ENCODE results near the gene DMRTC1.
"Not testable (repeated sequence)": the region's sequence is repeated elsewhere in the genome, so short reads cannot be mapped to it uniquely, and the experiment has no call there.

DMRTC1 gene, protein sequence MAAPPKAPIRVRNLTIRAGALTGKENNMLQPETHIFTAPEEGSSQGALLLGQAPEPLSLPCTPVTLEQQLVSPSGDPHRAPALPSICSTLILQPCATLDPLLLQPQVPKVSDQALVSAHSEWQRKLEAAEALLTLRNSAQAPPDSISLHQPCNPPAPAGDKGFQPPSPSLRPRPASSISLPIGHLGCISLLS

DNA sequence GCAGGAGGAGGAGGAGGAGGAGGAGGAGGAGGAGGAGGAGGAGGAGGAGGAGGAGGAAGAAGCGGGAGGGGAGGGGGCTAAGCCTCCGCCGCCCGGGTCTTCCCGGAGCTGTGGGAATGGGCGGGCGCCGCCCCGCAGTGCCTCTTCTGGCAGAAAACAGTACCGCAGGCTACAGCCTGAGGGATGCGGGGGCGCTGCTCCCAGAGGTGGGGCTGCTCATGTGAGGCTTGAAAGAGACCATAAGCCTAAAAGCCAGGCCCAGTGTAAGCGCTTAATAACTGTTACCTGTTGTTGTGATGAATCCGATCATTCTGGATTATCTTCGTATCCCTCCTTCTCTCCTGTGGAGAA, at the start of gene DMRTC1:
Gene DMRTC1 (minus strand): TSS at position 19 of the 351 bp plus-strand sequence. CDS start 68,143 bp downstream, outside the sequence.
- DNase-seq = not testable (repeated sequence)

- DNase-seq = not testable (repeated sequence)
Measured at GRCh38 chrX:72980894-72981469, 37.3 kb upstream of the DMRTC1 start.

GRCh38 chrX:72974885-72975284, 31.2 kb upstream of the DMRTC1 start:
- not testable (repeated sequence) for DNase-seq

DNA sequence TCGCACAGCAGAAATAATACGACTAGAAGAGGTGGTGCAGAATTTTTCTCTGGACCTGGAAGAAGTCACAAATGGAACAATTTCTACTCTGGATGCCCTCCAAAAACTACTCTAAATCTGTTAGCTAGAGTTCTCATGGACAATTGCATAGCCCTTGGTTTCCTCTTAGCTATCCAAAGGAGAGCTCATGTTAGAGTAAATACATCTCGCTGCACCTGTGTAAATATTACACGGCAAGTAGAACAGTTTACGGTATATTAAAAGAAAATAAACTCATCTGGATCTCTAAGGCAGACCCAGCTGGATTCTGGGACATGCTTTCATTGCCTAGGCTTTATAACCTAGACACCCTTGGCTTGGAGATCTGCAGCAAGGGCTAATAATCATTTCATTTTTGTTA, 28.2 kb upstream of the DMRTC1 start:
- not testable (repeated sequence) for DNase-seq

DNA sequence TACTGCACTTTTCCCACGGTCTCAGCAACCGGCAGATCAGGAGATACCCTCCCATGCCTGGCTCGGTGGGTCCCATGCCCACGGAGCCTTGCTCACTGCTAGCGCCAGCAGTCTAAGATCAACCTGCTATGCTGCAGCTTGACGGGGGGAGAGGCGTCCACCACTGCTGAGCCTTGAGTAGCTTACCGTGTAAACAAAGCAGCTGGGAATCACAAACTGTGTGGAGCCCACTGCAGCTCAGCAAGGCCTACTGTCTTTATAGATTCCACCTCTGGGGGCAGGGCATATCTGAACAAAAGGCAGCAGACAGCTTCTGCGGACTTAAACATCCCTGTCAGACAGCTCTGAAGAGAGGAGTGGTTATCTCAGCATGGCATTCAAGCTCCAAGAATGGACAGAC, 16.3 kb upstream of the DMRTC1 start:
- DNase-seq = not testable (repeated sequence)

GRCh38 chrX:72943035-72943818, 410 bp downstream of the DMRTC1 start:
- DNase-seq = not testable (repeated sequence)

GRCh38 chrX:72942272-72942671, 1.4 kb downstream of the DMRTC1 start:
- DNase-seq = not testable (repeated sequence)

GRCh38 chrX:72937906-72938305, 5.7 kb downstream of the DMRTC1 start, which contains the start of gene FAM236A:
FAM236A (plus strand) TSS chrX:72938206; CDS start chrX:72938263, 57 bp downstream.
- not testable (repeated sequence) for DNase-seq

GRCh38 chrX:72936882-72937455, 6.7 kb downstream of the DMRTC1 start:
- DNase-seq = not testable (repeated sequence)

GRCh38 chrX:72936455-72936854, 7.2 kb downstream of the DMRTC1 start:
- DNase-seq = not testable (repeated sequence)

- not testable (repeated sequence) for DNase-seq
Measured at GRCh38 chrX:72932283-72932682, 11.4 kb downstream of the DMRTC1 start.

DNA sequence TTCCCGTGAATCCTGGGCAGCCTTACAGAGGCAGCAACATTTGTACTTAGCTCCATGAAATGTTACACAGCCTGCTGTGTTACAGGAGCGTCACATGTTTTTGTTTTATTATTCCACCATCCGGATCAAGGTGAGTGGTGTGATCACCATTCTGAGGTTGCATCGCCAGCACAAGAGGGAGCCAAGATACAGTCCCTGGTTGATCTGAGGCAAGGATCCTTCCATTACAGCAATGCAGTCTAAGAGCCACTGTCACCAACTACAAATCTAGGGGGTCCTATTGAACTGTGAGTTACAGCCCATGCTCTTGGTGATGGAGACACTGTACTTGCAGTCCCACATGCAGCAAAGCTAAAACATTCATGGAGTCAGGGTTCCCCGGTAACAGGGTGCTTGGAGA, 27.5 kb downstream of the DMRTC1 start:
- DNase-seq = not testable (repeated sequence)

DNA sequence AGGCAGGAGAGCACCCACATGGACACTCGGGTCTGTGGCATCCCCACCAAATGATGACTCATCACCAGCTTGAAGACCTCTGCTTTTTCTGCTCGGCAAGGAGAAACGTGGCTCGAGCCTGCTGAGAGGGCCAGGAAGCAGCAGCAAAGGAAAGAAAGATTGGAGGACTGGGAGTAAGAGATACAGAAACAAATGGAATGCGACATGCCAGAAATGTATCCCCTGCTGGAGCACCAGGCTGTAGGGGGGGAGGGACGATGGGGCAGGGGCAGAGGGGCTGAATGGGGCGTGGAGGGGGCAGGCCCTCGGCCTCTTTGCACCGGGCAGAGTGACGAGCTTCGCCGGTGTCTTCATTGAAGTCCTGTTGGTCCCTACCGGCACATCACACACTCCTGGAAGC, 31.3 kb downstream of the DMRTC1 start, which contains the start of gene FAM236C:
Gene FAM236C (plus strand): TSS at position 301 of the 400 bp plus-strand sequence. CDS start 100 bp downstream, outside the sequence.
- not testable (repeated sequence) for DNase-seq

GRCh38 chrX:72889740-72890139, 53.9 kb downstream of the DMRTC1 start:
- DNase-seq = not testable (repeated sequence)

- DNase-seq = not testable (repeated sequence)
Measured at GRCh38 chrX:72882898-72883297, 60.7 kb downstream of the DMRTC1 start.

GRCh38 chrX:72837532-72837931, 106.1 kb downstream of the DMRTC1 start:
- not testable (repeated sequence) for DNase-seq

GRCh38 chrX:72830701-72831100, 112.9 kb downstream of the DMRTC1 start:
- not testable (repeated sequence) for DNase-seq

Data from CD4-positive, alpha-beta T cell treated with Interleukin-17A for 1 hour (primary cell).